DMS114 treated with DMSO at 0.1 percent for 48 hours (cell line): ENCODE measurements around the gene EME2.
A peak's percentile ranks its signal among the peaks of the same experiment; 100 is the strongest.

Experiments
- DNase-seq: peaks from one replicate; lab custom pipeline; 2025; ENCODE audit not compliant: unreplicated experiment; lab: John Stamatoyannopoulos, UW

EME2 gene

DNA sequence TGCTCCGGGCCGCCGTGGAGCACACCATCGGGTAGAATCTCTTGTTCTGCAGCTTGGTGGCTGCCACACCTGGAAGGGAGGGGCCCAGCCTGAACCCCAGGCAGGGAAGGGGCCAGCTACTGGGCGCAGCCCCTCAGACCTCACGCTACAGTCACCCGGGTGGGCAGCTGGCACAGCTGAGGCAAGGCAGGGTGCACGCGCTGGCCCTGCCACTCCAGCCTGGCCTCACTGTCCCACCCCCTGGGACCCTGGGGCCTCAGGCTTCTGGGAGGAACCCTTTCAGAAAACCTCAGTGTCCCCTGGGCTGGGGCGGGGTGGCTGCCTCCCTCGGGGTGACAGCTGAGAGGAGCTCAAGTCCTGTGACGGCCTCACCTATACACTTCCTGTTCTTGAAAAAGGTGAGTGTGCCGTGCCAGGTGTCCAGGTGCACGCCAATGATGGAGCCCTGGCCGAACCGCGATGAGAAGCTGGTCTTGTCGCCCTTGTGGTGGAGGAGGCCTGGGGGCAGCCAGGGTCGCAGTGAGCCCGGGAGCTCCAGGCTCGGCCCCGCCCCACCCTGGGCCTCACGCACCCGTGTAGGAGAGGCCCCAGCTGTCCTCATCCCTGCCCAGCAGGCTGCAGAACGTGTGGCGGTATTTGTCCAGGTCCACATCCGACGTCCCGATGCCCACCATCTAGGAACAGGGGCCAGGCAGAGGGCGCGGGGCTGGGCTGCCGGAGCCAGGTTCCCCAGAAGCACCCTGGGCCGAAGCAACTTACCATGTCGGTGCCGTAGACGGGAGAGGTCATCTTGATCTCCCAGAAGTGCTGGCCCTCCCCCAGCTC is 5.0 kb downstream of the EME2 start:
- no peak for DNase-seq

GRCh38 chr16:1778200-1779179 is 5.9 kb downstream of the EME2 start:
- DNase-seq = no peak

GRCh38 chr16:1779234-1779701 is 6.7 kb downstream of the EME2 start:
- DNase-seq = no peak

DNA sequence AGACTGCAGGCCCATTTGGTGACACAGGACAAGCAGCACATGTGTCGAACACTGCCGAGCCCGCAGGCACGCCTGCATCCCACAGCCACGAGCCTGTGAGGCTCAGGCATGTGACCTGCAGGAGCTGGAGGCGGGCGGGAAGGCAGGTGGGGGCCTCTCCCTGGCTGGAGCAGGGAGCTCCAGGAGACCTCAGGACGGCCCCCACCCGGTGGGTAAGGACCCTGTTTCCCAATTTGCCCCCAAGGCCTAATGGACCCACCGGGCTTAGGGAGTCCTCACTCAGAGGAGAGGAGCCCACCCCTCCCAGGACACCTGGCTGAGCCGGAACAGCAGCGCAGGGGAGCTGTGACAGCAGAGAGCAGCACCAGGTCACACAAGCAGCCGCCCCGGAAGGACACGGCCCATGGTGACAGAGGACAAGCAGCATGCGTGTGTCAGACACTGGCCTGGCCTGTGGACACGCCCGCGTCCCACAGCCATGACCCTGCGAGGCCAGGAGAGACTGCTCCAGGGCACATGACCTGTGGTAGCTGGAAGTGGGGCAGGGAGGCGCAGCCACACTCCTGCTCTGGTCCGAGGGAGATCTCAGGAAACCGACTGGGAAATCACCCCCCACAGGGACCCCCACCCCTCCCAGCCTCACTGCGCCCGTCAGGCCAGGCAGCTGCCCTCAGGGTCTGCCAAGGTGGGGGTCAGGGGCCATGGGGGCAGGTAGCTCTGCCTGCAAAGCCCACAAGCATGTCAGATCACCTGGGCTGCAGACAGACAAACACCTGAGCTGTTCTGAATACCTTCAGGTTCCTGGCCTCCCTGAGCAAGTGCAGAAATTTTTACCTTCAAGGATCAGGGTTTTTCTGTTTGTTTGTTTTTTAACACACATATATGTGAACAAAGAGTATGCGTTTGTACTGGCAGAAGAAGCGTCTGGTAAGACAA is 7.4 kb downstream of the EME2 start:
- DNase-seq = no peak

- DNase-seq = no peak
These were observed 8.1 kb downstream of the EME2 start for GRCh38 chr16:1780677-1781072.

DNA sequence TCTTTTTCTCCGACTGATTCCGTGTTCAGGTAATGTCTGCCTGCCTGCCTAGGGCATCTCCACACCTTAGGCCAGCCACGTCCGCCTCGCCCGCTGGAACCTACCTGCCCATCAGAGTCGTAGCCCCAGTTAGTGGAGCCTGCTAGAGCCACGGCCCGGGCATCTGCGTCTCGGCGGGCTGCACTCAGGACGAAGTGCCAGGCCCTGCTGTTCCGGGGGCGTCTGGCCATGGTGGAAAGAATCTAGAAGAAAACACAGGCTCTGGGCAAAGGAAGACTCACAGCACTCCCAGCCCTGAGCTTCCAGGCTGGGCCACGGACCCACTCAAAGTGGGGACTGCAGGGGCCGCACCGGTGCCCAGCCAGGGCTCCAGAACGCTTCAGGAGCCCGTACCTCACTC is 8.6 kb downstream of the EME2 start:
- no peak for DNase-seq

DNA sequence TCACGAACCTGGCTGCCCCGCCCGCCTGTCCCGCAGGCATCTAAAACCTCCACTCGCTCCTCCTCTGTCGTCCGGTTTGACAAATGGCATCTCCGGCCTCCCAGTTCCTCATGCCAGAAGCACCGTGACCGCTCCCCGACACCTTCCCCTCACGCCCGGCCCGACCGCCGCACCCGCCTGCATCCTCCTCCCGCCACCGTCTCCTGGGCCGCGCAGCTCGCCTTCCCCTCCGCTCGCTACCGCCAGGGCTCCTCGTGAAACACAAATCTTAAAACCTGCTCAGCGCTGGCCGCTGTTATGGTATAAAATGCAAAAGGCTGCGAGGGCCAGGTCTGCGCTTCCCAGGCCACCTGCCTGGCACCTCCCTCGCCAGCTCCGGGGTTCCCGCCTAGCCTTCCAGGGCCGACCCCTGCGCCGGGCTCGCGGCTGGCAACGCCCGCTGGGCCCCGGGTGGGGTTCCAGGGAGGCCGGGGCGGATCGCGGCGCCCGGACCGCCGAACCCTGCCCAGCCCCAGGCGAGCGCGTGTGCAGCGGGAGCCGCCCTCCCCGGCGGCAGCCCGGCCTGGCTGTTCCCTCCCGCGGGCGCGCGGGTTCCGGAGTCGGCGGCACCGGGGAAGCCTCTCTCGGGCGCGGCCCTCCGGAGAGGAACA is 9.3 kb downstream of the EME2 start:
- no peak for DNase-seq

DNA sequence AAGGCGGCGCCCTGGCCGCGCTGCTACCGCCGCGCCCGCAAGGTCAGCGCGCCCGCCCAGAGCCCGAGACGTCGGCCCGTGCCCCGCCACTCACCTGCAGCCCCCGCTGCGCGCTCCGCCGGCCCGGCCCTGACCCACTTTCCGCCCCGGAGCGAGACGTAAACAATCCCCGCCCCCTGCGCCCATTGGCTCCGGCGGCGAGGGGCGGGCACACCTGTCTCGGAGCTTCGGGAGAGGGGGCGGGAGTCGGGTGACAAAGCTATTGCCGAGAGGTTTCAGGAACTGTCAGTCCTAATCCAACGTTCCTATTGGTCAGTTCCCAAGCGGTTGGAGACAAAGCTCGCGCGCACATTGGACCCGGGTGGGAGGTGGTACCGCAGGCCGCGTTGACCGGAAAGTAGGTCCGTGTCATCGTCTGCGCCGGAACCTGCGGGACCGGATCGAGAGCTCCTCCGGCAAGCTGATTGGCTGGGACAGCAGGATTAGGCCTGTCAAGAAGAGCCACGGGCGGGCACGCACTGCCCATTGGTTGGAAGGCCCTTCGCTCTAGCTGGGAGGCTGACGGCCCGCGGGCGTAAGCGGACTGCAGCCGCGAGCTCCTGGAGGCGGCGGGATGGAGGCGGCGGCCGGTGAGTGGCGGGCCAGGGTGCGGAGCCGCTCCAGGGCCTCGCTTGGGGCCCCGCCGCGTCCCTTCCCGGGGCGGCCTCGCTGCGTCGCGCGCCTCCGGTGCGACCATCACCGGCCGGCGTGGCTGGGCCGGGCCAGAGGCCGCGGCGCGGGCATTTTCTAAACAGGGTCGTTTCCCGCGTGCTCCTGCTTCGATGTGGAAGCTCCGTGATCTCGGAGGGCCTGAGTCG is 10.0 kb downstream of the EME2 start, which contains the start of the genes NUBP2 and SPSB3:
Gene NUBP2 (plus strand): TSS at position 553 of the 857 bp plus-strand sequence. CDS start 61 bp downstream, at position 614.
Gene SPSB3 (minus strand): TSS at position 164 of the 857 bp plus-strand sequence. CDS start 1,088 bp downstream, outside the sequence.
- peak; percentile 97 for DNase-seq

DNA sequence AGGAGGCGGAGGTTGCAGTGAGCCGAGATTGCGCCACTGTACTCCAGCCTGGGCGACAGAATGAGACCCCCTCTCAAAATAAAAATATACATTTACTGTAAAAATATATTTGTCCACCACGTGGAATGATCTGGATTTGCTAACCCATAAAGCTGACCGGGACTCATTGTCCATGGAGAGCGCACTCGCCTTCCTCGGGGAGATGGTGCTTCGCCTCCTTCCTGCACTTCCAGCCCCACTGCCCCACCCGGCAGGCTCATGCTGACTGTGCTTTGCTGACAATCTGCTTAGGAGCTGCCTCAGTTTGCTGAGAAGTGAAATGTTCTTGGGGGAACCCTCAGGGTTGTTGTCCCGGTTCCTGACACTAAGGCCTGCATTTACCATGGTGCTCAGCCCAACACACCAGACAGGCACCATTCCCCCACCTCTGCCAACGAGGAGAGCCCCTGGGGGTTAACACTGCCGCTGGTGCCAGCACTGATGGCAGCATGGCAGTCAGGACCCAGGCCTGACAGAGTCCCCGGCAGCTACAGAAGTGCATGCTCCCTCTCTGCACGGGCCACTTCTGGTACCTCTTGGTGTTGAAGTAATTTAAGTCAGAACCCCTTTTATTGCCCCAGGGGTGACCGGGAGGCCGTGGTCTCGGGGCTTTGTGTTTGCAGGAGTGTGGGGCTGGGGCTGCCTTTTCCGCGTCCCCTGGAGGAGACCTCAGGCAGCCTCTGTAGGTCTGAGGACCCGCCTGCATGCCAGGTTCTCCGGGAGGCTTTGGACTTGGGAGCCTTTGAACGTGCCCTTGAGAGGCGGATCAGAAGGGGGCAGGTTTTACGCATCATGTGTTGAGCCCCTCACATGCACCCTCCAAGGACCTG is 12.6 kb downstream of the EME2 start:
- DNase-seq = no peak

- DNase-seq = no peak
These were observed 13.2 kb downstream of the EME2 start for GRCh38 chr16:1785846-1786170.

DNA sequence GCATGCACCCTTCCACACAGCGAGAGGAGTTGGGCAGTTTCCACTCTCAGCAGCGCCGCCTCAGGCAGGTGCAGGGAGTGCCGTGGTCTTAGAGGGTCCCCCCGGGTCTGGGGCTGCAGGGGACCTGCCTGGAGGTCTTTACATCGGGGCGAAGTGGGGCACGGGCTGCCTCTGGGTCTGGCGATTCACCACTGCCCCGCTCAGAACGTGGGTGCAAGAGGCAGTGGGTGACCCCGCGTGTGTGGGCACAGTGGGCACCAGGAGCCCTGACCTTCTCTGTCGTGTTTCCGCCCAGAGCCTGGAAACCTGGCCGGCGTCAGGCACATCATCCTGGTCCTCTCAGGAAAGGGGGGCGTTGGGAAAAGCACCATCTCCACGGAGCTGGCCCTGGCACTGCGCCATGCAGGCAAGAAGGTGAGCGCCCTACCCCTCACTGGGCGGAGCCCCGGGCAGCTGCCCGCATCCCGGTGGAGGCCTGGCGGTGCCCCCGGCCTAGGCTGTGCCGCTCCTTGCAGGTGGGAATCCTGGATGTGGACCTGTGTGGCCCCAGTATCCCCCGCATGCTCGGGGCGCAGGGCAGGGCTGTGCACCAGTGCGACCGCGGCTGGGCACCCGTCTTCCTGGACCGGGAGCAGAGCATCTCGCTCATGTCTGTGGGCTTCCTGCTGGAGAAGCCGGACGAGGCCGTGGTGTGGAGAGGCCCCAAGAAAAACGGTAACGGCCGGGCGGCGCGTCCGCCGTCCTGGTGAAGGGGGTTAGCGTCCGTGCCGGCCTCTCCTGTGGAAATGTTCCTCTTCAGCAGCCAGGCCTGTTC is 13.8 kb downstream of the EME2 start:
- no peak for DNase-seq

DNA sequence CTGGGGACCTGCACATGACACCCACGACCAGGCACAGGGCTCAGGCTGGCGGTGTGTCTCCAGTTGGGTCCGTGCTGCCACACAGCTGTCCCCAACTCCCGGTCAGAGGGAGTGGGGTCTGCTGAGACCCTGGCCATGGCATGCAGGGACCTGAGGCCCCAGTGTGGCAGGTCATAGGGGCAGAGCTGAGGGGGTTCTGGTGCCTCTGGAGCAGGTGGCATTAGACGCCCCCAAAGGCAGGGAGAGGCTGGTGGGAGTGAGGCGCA is 14.4 kb downstream of the EME2 start:
- DNase-seq = no peak

- DNase-seq = no peak
These were observed 14.9 kb downstream of the EME2 start for GRCh38 chr16:1787322-1788094.

GRCh38 chr16:1788095-1788707 is 15.6 kb downstream of the EME2 start:
- DNase-seq = no peak

DNA sequence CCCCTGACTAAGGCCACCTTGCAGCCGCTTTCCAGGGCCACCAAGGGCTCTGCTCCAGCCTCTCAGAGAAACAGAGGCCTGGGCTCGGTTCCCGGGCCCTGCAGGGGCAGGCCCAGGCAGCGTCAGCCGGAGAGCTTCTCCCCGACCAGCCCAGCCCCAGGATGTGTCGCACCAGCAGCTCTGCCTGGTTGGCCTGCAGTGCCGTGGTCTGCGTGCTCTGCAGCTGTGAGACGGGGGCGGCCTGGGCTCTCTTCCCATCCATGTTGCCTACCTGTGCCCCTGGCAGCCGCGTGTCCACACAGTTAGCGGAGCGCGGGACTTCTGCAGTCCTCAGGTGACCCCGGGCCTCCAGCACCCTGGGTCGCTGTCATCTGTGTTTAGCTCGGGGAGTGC is 16.1 kb downstream of the EME2 start:
- no peak for DNase-seq

DNA sequence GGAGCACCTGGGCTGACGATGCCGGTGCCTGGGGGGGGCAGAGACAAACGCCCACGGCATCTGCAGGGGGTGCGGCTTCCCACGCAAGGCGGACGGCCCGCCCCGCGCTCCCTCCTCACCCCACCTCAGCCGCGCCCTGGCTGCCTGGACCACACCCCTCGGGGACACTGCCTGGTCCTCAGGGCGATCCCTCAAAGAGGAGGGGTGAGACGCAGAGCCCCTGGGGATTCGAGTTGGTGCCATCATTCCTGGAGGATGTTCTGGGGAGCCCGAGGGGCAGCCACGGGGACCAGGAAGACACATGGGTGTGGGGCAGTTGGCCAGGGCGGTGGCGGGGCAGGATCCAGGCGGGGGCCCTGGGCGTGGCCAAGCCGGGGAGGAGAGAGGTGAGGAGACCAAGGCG is 17.0 kb downstream of the EME2 start:
- DNase-seq = no peak

GRCh38 chr16:1790261-1790610 is 17.6 kb downstream of the EME2 start:
- no peak for DNase-seq
